Activated CD4-positive, alpha-beta T cell treated with anti-CD3 and anti-CD28 coated beads, Interleukin-2, amount 10 ng/mL, durations not matched to agents 7 days and 5 days (primary cell): Measurements from ENCODE around the gene STOX2. TPM values are rescaled to one million over a fixed set of nuclear protein-coding genes. Genes with fewer than 3 reads are reported as not detected.
"Not testable (repeated sequence)": the region's sequence is repeated elsewhere in the genome, so short reads cannot be mapped to it uniquely, and the experiment has no call there.

Experiments used
- CTCF ChIA-PET: fragments of 350-600 bp; sonication (Branson Sonifier 250); formaldehyde crosslinking; loops from one replicate; lab custom pipeline; 2021; ENCODE audit warnings: antibody characterized with exemption; lab: Charles Lee
- POLR2A ChIA-PET: fragments of 350-600 bp; sonication (Branson Sonifier 250); formaldehyde crosslinking; loops from one replicate; lab custom pipeline; 2021; ENCODE audit warnings: antibody characterized with exemption; lab: Charles Lee
- DNase-seq: peaks from one replicate; pipeline ENCODE4 v3.0.0-alpha.2; 2020
- H3K27ac Mint-ChIP-seq: one replicate; pipeline ENCODE4 v1.8.0; 2021; ENCODE audit warnings: mild to moderate bottlenecking, moderate library complexity, mixed read lengths
- H3K27me3 Mint-ChIP-seq: one replicate; pipeline ENCODE4 v1.8.0; 2021; ENCODE audit warnings: mixed read lengths
- H3K36me3 Mint-ChIP-seq: one replicate; pipeline ENCODE4 v1.8.0; 2021; ENCODE audit warnings: low read depth, mixed read lengths
- H3K4me1 Mint-ChIP-seq: one replicate; pipeline ENCODE4 v1.8.0; 2021; ENCODE audit warnings: mixed read lengths
- H3K4me3 Mint-ChIP-seq: one replicate; pipeline ENCODE4 v1.8.0; 2021; ENCODE audit warnings: mild to moderate bottlenecking, moderate library complexity, mixed read lengths
- H3K9me3 Mint-ChIP-seq: one replicate; pipeline ENCODE4 v1.8.0; 2021; ENCODE audit warnings: mixed read lengths
- total RNA-seq, 2 experiments: library from RNA; stranded (reverse); gene quantifications; one replicate each; pipeline ENCODE4 v1.2.3, GENCODE V29; 2021

The STOX2 gene
- total RNA-seq, 2 experiments from 2014 or later, result not detected

DNA sequence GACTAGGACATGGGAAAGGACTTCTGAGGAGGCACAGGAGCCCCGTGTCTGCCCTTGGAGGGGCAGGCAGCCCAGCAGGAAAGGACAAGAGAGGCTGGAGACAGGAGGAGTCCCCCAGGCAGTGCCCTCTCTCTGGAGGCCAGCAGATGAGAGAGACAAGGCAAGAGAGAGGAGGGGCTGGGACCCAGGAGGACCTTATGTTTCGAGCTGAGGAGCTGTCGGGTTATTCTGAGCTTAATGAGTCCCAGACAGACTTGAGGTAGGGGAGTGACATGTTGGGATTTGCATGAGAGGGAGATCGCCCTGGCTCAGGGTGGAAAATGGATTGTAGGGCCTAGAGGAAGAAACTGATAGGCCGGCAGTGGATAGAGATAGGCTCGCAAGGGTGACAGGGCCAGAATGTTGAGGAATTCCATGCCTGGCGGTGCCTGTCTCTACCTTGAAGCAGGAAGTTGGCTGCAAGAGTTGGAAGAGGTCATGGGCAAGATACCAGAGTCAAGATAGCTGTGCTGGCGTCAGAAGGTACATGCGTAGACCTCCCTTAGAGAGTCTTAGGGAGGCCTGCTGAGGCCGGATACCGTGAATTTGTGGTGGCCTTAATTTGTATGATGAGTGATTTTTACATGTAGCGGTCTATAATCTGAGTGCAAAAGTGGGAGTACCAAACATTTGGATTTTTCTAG, 19.4 kb downstream of the STOX2 start:
- H3K27ac Mint-ChIP-seq, result no peak overlapping the region
- ChIA-PET POLR2A (no interaction called here), CTCF (no interaction called here)
- no peak for DNase-seq
- no peaks in the 10 kb centered on the region for H3K9me3 Mint-ChIP-seq
- H3K4me3 Mint-ChIP-seq, result no peak overlapping the region
- H3K36me3 Mint-ChIP-seq, result no peaks in the 10 kb centered on the region
- H3K27me3 Mint-ChIP-seq, result peaks cover 12% of the 10 kb centered on the region
- H3K4me1 Mint-ChIP-seq, result no peaks in the 10 kb centered on the region

DNA sequence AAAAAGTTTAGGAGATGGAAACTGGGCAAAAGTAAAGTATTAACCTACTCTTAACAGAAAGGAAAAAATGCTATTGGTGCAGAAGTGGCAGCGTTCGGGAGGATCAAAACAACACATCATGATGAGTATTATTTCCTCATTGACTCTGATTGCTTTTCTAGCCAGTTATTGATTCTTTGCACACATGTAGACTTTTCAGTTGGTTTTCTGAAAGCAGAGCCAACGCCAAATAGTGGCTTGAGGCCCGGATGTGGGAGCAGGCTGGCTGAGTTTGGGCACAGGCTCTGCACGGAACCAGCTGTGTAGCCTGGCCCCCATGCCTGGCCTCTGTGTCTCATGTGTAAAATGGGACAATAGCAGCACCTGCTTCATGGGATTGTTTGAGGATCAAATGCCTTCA, 21.8 kb downstream of the STOX2 start:
- DNase-seq, result no peak
- H3K4me1 Mint-ChIP-seq, result no peaks in the 10 kb centered on the region
- ChIA-PET CTCF (no interaction called here), POLR2A (no interaction called here)
- H3K4me3 Mint-ChIP-seq, result no peak overlapping the region
- H3K27me3 Mint-ChIP-seq, result peaks cover 9% of the 10 kb centered on the region
- H3K27ac Mint-ChIP-seq, result no peak overlapping the region
- H3K36me3 Mint-ChIP-seq, result no peaks in the 10 kb centered on the region
- H3K9me3 Mint-ChIP-seq, result no peaks in the 10 kb centered on the region

DNA sequence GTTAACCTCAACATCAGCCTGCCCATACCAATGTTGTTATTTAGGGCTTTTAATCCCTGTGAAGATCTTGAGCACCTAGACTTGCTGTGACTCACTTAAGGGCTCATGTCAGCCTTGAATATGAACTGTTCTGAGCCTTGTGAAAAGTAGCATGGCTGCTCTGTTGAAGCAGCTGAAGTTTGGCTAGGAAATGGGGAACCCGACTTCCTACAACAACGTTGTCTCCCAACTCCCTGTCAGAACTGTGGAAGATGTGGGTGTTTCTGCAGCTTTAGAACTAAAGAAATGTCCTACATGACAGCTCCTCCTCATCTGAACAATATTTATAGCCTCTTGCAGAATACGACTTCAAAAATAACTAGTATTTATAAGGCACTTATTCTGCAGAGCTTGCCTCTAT, 27.5 kb downstream of the STOX2 start:
- Mint-ChIP-seq H3K27me3 (peaks cover 2% of the 10 kb centered on the region), H3K4me1 (no peaks in the 10 kb centered on the region), H3K36me3 (no peaks in the 10 kb centered on the region), H3K4me3 (no peak overlapping the region), H3K9me3 (no peaks in the 10 kb centered on the region), H3K27ac (no peak overlapping the region)
- ChIA-PET POLR2A (no interaction called here), CTCF (no interaction called here)
- no peak for DNase-seq

DNA sequence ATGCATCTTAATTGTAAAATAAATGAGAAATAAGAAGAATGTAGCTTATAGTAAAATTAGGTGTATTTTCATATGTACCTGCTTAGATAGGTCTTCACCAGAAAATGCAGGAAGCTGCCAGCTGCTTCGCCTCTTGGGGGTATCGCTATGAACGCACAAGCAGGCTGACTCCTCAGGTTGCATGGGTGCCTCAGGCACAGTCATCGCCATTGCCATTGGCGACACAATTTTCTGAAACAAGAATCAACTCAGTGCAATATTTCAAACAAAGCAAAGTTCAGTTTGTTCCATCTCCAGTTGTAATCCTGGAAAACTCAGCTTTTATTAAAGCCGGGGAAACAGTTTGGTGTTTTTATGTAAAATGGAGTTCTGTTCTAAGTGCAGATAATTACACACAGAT, 29.7 kb downstream of the STOX2 start:
- H3K4me1 Mint-ChIP-seq, result no peaks in the 10 kb centered on the region
- no peak overlapping the region for H3K27ac Mint-ChIP-seq
- no peaks in the 10 kb centered on the region for H3K9me3 Mint-ChIP-seq
- DNase-seq, result no peak
- H3K27me3 Mint-ChIP-seq, result peaks cover 2% of the 10 kb centered on the region
- ChIA-PET CTCF (no interaction called here), POLR2A (no interaction called here)
- no peak overlapping the region for H3K4me3 Mint-ChIP-seq
- no peaks in the 10 kb centered on the region for H3K36me3 Mint-ChIP-seq

DNA sequence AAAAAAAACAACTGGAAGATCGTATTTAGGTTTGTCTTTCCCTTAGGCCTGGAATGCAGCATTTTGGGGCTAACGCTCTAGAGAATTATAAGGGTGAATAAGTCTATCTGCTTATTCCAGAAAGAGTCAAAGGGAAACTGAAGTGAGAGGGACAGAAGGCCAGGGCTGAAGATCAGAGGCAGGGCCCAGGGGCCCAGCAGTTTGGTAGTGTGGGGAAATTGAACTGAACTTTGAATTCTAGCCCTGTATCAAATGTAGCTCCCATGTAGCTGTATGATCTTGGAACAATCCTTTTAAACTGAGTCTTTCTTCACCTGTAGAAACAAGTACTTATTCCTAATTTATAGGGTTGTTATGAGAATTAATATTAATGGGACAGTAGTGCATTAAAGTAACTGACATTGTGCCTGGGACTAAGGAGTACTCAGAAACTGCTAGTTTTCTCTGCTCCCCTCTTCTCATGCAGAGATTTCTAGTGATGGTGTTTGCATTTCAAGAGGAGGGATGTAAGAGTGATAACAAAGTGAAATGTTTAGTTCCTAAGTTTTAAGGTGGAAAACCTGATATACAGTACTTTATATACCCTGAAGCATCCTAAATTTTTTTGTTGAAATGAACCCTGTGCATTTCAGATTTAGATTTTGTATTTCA, 30.4 kb downstream of the STOX2 start:
- no peak for DNase-seq
- no peaks in the 10 kb centered on the region for H3K36me3 Mint-ChIP-seq
- POLR2A ChIA-PET, result no interaction called here
- no peak overlapping the region for H3K27ac Mint-ChIP-seq
- H3K4me3 Mint-ChIP-seq, result no peak overlapping the region
- H3K9me3 Mint-ChIP-seq, result no peaks in the 10 kb centered on the region
- H3K27me3 Mint-ChIP-seq, result peaks cover 2% of the 10 kb centered on the region
- CTCF ChIA-PET, result no interaction called here
- no peaks in the 10 kb centered on the region for H3K4me1 Mint-ChIP-seq

DNA sequence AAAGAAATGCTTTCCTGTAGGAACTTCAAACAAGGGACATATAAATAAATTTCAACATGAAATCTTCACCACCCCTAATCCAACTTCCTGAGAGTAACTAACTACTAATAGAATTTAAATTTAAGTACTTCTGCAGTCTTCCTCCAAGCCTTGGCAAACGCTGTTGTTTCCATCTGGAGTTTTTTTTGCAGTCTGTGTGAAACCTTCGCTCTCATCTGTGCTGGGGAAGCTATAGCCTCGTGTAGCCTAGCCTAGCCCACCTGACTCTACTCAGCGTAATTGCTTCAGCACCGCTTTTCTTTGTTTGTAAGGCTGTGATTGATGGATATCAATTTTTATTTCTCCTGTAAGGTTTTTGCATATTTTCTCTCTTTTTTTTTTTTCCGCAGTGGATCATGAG, 30.9 kb downstream of the STOX2 start:
- H3K9me3 Mint-ChIP-seq, result no peaks in the 10 kb centered on the region
- POLR2A ChIA-PET, result no interaction called here
- H3K27ac Mint-ChIP-seq, result no peak overlapping the region
- peaks cover 3% of the 10 kb centered on the region for H3K4me1 Mint-ChIP-seq
- CTCF ChIA-PET, result no interaction called here
- H3K4me3 Mint-ChIP-seq, result no peak overlapping the region
- H3K36me3 Mint-ChIP-seq, result no peaks in the 10 kb centered on the region
- DNase-seq, result no peak
- H3K27me3 Mint-ChIP-seq, result peaks cover 2% of the 10 kb centered on the region

DNA sequence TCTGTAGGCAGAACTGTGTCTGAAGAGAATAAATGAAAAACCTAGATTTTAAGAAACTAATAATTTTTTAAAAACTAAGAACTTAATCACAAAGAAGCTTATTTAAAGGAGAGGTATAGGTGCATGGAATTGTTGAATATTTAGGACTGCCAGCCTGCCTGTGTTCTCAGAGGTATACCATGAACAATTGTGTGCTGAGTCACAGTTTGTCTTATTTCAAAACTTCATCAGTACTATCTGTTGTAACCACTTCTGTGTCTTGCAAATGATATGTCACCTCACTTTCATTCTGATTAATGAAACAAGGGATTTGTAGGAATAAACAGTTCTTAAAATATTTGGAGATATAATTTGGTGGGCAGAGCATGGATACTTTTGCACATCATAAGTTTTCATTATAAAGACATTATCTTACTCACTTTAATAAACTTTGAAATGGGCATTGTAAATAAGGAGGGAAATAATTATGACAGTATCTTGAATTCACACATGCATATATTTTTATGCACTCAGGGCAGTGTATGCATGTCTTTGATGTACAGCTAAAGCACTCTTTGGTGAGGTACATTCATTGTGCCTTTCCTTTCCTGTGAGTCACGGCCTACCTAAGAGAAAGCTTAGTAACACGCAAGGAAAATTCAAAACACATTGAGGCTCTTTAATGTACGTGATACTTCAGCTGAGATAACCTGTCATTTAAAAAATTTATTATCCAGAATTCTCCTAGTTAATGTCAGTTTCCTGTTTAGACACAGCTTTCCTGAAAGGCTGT, 31.7 kb downstream of the STOX2 start:
- Mint-ChIP-seq H3K4me1 (peaks cover 3% of the 10 kb centered on the region), H3K27ac (no peak overlapping the region), H3K27me3 (peaks cover 2% of the 10 kb centered on the region), H3K9me3 (no peaks in the 10 kb centered on the region), H3K36me3 (no peaks in the 10 kb centered on the region), H3K4me3 (no peak overlapping the region)
- ChIA-PET POLR2A (no interaction called here), CTCF (no interaction called here)
- no peak for DNase-seq

DNA sequence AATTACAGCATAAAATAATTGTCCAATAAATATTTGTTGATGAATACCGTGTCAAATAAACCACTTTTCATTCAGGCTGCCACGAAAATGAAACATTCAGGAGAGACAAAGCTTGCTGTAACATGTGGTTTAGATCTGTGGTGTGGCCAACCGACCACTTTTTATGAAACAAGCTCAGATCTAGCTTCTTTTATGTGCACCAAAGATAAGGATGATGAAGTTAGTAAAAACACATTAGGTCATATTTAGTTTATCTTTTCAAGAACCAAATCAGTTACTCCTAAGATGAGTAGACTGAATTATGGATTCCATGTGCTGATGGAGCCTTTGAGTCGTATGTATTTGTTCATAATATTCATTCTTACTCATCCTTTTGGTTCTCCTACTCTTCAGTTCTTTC, 35.8 kb downstream of the STOX2 start:
- Mint-ChIP-seq H3K4me1 (peaks cover 3% of the 10 kb centered on the region), H3K27ac (no peak overlapping the region), H3K9me3 (no peaks in the 10 kb centered on the region), H3K36me3 (no peaks in the 10 kb centered on the region), H3K4me3 (no peak overlapping the region), H3K27me3 (peaks cover 4% of the 10 kb centered on the region)
- ChIA-PET POLR2A (no interaction called here), CTCF (no interaction called here)
- no peak for DNase-seq

DNA sequence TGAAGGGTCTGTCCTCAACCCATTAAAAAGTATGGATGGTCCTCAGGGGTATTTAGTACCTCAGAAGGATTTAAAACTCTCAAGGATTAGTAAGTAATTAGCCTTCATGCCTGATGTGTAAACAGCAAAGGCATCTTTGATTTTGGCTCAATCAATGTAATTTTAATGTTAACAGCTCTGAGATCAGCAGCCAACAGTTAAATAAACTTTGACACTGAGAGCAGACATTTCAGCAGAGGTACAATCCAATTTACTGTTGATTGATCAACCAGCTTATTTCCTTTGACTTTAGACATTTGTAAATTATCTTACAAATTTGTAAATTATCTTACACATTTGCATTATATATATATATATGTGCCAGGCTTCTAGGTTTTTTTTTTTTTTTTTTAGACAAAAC, 36.9 kb downstream of the STOX2 start:
- Mint-ChIP-seq H3K9me3 (no peaks in the 10 kb centered on the region), H3K27me3 (peaks cover 4% of the 10 kb centered on the region), H3K27ac (no peak overlapping the region), H3K36me3 (no peaks in the 10 kb centered on the region), H3K4me3 (no peak overlapping the region), H3K4me1 (peaks cover 3% of the 10 kb centered on the region)
- ChIA-PET CTCF (interaction anchor here (0.6 to 1.3 kb wide), 3 partner anchors 59 to 1446 kb away, joined by 3 to 4 read pairs (median 3); no protein-coding TSS in a partner anchor), POLR2A (no interaction called here)
- no peak for DNase-seq

DNA sequence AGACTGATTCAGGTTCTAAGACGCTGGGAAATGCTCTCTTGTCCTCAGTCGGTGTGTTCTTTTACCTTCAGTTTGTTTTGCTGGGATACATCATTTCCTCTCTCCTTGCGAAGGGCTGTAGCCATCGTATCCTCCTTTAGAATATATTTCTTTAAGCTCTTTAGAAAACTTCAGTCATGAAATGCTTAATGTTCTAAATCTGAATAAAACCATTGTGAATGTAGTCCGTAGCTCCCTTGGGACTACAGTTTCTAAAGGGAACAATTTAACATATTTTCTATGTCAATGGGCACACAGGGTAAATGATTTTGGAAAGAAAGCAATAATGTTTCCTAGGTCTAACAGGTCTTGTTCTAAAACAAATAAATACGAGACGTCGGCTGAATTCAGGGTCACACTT, 40.6 kb downstream of the STOX2 start:
- no peak for DNase-seq
- Mint-ChIP-seq H3K4me3 (no peak overlapping the region), H3K27ac (no peak overlapping the region), H3K27me3 (peaks cover 4% of the 10 kb centered on the region), H3K9me3 (no peaks in the 10 kb centered on the region), H3K36me3 (no peaks in the 10 kb centered on the region), H3K4me1 (peaks cover 3% of the 10 kb centered on the region)
- POLR2A ChIA-PET, result no interaction called here
- CTCF ChIA-PET, result interaction anchor here (1.1 kb wide), 1 partner anchor 16 kb away, joined by 3 read pairs; no protein-coding TSS in a partner anchor

DNA sequence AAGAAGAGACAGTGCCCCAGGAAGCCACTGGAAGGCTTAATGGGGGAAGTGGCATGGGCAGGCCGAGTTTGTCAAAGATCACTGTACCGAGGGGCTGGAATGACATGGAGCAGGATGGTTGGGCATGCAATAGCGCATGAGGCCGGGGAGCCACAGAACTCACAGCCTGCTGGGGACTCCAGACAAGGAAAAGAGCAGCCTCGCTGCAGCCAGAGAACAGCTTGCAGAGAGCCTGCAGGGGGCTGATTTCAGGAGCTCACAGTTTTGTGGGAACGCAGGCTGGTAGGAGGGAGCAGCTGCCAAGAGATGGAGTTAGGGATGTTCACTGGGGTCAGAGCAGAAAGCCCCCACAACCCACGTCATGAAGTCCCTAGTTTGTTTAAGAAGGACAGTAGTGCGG, 45.4 kb downstream of the STOX2 start:
- Mint-ChIP-seq H3K9me3 (no peaks in the 10 kb centered on the region), H3K4me1 (no peaks in the 10 kb centered on the region), H3K27me3 (no peaks in the 10 kb centered on the region), H3K36me3 (no peaks in the 10 kb centered on the region), H3K27ac (no peak overlapping the region), H3K4me3 (no peak overlapping the region)
- ChIA-PET POLR2A (no interaction called here), CTCF (interaction anchor here (0.6 kb wide), 1 partner anchor 67 kb away, joined by 4 read pairs; no protein-coding TSS in a partner anchor)
- DNase-seq, result no peak

DNA sequence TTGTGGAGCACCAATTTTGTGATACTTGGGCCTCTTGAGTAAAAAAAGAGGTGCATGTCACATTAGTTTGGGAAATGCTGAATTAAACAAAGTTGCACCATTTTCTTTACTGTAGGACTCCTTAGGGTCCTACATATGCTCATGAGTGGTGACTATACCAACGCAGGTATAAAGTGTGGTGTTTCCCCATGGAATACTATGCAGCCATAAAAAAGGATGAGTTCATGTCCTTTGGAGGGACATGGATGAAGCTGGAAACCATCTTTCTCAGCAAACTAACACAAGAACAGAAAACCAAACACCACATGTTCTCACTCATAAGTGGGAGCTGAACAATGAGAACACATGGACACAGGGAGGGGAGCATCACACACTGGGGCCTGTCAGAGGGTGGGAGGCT, 47.5 kb downstream of the STOX2 start:
- H3K4me3 Mint-ChIP-seq, POLR2A ChIA-PET, H3K27ac Mint-ChIP-seq, DNase-seq, H3K4me1 Mint-ChIP-seq, CTCF ChIA-PET, H3K27me3 Mint-ChIP-seq, H3K36me3 Mint-ChIP-seq, H3K9me3 Mint-ChIP-seq: not testable (repeated sequence)

DNA sequence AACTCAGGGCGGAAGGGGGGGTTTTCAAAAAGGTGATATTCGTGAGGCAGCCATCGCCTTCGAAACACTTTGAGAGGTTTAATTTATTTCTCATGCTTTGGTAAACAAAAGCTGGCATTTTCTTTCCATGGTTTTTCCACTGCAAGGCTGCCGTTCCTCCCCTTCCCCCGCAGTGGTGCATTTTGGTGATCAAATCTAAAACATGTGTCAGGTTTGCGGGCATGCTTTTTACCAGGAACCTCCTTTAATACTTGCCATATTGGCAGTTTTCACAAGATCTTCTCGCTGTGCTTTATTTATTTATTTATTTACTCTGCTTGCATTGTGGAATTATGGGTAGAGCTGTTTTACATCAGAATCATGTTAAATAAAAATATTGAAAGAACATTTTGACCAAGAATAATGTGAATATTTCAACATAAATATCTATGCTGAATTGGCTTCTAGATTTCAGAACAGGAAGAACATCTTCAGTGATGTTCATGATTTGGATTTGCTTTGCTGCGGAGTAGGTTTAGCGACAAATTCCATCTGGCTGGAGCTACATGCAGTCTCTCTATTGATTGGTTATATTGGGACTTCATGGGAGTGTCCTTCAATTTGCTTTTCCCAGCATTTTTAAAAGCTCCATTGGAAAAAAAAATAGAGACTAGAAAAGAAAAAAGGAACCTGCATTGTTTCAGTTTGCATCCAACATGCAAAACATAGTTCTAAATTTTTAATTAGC, 54.4 kb downstream of the STOX2 start:
- POLR2A ChIA-PET, result no interaction called here
- Mint-ChIP-seq H3K4me3 (no peak overlapping the region), H3K27me3 (peaks cover 3% of the 10 kb centered on the region), H3K36me3 (no peaks in the 10 kb centered on the region), H3K27ac (no peak overlapping the region), H3K4me1 (no peaks in the 10 kb centered on the region), H3K9me3 (no peaks in the 10 kb centered on the region)
- CTCF ChIA-PET, result no interaction called here
- DNase-seq, result no peak
